ENCODE measurements around the gene DOK6. TPM values are rescaled to one million over a fixed set of nuclear protein-coding genes. Genes with fewer than 3 reads are reported as not detected.

Gene DOK6
- total RNA-seq, 1 experiment from 2014 or later = not detected

DNA sequence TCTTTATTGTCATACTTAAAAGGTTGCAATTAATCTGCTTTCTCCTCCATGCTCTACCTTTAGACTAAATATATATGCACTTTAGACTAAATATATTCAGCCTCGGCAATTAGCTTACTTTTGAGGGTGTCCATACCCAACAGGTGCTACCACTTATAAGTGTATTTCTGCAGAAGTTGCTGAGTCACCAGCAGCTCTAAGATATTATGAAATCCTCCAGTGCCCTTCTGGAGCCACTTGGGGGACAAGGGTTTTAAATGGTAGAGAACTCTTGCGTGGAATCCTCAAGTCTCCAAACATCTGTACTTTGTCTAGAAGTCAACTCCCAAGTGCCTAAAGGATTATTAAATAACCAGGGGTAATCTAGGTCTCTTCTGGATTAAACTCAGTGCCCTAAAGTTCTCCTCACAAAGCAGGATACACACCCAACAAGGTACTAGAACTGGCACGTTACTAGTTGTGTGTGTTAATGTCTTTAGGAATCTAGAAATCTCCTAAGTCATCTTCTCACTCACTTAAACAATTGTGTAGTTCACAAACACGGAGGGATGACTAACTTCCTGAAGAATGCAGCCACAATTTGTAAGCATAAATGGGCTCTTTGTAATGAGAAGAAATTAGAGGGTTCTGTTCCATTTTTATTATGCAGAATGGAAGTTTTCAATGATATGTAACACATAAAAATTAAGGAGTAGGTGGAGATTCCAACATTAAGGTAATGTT, 387.3 kb downstream of the DOK6 start:
- Histone ChIP-seq H2AFZ (peak overlapping the region; percentile 60), H3K36me3 (ENCODE audit: low read depth) (no peaks in the 10 kb centered on the region), H3K27me3 (ENCODE audit: insufficient read depth, low read depth) (no peaks in the 10 kb centered on the region), H3K27ac (no peak overlapping the region), H3F3A (ENCODE audit: insufficient read depth, low read depth) (no peaks in the 10 kb centered on the region), H3K79me2 (ENCODE audit: low read depth) (no peaks in the 10 kb centered on the region), H3K4me3 (no peak overlapping the region), H3K4me2 (no peak overlapping the region), H4K20me1 (ENCODE audit: insufficient read depth) (no peaks in the 10 kb centered on the region), H3K4me1 (replicated peaks; ENCODE audit: insufficient read depth) (0 out of 2 replicates have a peak, but pooled peaks cover 9% of the 10 kb centered on the region), H3K9me3 (ENCODE audit: insufficient read depth, low read depth) (no peaks in the 10 kb centered on the region), H3K9me2 (ENCODE audit: insufficient read depth) (no peaks in the 10 kb centered on the region)
- TF ChIP-seq, protein P1, sequence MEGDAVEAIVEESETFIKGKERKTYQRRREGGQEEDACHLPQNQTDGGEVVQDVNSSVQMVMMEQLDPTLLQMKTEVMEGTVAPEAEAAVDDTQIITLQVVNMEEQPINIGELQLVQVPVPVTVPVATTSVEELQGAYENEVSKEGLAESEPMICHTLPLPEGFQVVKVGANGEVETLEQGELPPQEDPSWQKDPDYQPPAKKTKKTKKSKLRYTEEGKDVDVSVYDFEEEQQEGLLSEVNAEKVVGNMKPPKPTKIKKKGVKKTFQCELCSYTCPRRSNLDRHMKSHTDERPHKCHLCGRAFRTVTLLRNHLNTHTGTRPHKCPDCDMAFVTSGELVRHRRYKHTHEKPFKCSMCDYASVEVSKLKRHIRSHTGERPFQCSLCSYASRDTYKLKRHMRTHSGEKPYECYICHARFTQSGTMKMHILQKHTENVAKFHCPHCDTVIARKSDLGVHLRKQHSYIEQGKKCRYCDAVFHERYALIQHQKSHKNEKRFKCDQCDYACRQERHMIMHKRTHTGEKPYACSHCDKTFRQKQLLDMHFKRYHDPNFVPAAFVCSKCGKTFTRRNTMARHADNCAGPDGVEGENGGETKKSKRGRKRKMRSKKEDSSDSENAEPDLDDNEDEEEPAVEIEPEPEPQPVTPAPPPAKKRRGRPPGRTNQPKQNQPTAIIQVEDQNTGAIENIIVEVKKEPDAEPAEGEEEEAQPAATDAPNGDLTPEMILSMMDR (conservative IDR thresholded peaks at IDR 0.05) = no peak
- no peak for TF ChIP-seq EZH2 (IDR thresholded peaks at IDR 0.05; ENCODE audit: low read depth)
- intact Hi-C loops (cut with micrococcal nuclease; ENCODE audit: unreplicated experiment) = no loop called here
- ChIA-PET POLR2A (ENCODE audit: unreplicated experiment) (no interaction called here), CTCF (no interaction called here)
- DNase-seq = peak in 1 of 2 experiments; percentile 37
- no TSS peak for BruUV-seq (replicated peaks)

DNA sequence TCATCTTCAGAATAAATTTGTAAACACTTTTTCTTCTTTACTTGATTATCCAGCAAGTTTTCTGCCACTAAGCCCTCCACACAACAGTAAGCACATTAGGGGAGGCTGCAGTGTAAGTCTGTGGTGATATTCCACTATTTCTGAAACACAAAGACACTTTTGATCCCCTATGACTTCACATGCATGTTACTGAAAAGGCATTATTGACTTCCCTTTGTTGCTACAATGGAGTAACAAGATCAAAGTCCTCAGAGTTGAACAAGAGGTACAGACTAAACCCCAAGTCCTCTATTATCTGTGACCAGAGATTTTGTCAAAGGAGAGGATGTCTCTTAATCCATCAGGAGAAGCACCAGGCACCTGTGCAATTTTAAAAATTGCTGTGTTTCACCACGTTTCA, 389.1 kb downstream of the DOK6 start:
- ChIA-PET POLR2A (ENCODE audit: unreplicated experiment) (no interaction called here), CTCF (no interaction called here)
- Histone ChIP-seq H3K79me2 (ENCODE audit: low read depth) (no peaks in the 10 kb centered on the region), H3F3A (ENCODE audit: insufficient read depth, low read depth) (no peaks in the 10 kb centered on the region), H3K9me3 (ENCODE audit: insufficient read depth, low read depth) (no peaks in the 10 kb centered on the region), H4K20me1 (ENCODE audit: insufficient read depth) (no peaks in the 10 kb centered on the region), H2AFZ (no peak overlapping the region), H3K27me3 (ENCODE audit: insufficient read depth, low read depth) (no peaks in the 10 kb centered on the region), H3K4me1 (replicated peaks; ENCODE audit: insufficient read depth) (0 out of 2 replicates have a peak, but pooled peaks cover 9% of the 10 kb centered on the region), H3K27ac (no peak overlapping the region), H3K36me3 (ENCODE audit: low read depth) (no peaks in the 10 kb centered on the region), H3K9me2 (ENCODE audit: insufficient read depth) (no peaks in the 10 kb centered on the region), H3K4me3 (no peak overlapping the region), H3K4me2 (no peak overlapping the region)
- no TSS peak for BruUV-seq (replicated peaks)
- intact Hi-C loops (cut with micrococcal nuclease; ENCODE audit: unreplicated experiment) = no loop called here
- no peak for DNase-seq
- no peak for TF ChIP-seq EZH2 (IDR thresholded peaks at IDR 0.05; ENCODE audit: low read depth)
- TF ChIP-seq, protein P1 (conservative IDR thresholded peaks at IDR 0.05) = no peak

DNA sequence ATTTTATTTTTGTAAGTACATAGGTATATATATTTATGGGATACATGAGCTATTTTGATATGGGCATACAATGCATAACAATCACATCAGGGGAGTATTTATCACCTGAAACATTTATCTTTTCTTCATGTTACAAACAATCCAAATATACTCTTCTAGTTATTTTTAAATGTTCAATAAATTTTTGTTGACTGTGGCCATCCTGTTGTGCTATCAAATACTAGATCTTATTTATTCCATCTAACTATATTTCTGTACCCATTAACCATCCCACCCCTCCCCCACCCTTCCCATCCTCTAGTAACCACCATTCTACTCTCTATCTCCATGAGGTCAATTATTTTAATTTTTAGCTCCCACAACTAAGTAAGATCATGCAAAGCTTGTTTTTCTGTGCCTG, 390.0 kb downstream of the DOK6 start:
- Histone ChIP-seq H3K4me2 (no peak overlapping the region), H3K27me3 (ENCODE audit: insufficient read depth, low read depth) (no peaks in the 10 kb centered on the region), H3K9me3 (ENCODE audit: insufficient read depth, low read depth) (no peaks in the 10 kb centered on the region), H3K9me2 (ENCODE audit: insufficient read depth) (no peaks in the 10 kb centered on the region), H2AFZ (no peak overlapping the region), H3F3A (ENCODE audit: insufficient read depth, low read depth) (no peaks in the 10 kb centered on the region), H3K27ac (no peak overlapping the region), H3K79me2 (ENCODE audit: low read depth) (no peaks in the 10 kb centered on the region), H3K4me1 (replicated peaks; ENCODE audit: insufficient read depth) (0 out of 2 replicates have a peak, but pooled peaks cover 9% of the 10 kb centered on the region), H4K20me1 (ENCODE audit: insufficient read depth) (no peaks in the 10 kb centered on the region), H3K36me3 (ENCODE audit: low read depth) (no peaks in the 10 kb centered on the region), H3K4me3 (no peak overlapping the region)
- CTCF ChIA-PET = no interaction called here
- no peak for DNase-seq
- no peak for TF ChIP-seq EZH2 (IDR thresholded peaks at IDR 0.05; ENCODE audit: low read depth)
- TF ChIP-seq, protein P1 (conservative IDR thresholded peaks at IDR 0.05) = no peak
- POLR2A ChIA-PET (ENCODE audit: unreplicated experiment) = no interaction called here
- no TSS peak for BruUV-seq (replicated peaks)
- intact Hi-C loops (cut with micrococcal nuclease; ENCODE audit: unreplicated experiment) = no loop called here

Data from PC-9 (cell line).